ENCODE results near the gene ELL. TPM values are rescaled to one million over a fixed set of nuclear protein-coding genes. Genes with fewer than 3 reads are reported as not detected.

The ELL gene
- total and polyA plus RNA-seq, 8 donors, result 4.1 to 88.7 (median 11.2) TPM

DNA sequence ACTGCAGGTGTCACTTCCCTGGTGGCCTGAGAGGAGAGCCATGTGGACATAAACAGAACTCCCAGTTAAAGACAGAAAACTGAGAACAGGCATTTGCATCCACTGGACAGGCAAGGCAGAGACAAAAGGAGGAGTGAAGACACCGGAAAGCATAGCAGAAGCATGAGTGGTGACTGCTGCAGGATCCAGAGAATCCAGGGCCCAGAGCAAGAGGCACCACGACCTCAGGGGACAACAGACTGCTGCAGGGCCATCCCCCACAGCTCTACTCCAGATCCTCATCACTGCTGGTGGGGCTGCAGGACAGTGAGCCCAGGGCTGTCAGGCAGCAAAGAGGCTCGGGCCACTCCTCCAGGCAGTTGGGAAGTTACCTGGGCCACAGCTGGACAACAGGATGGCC lies 69.5 kb downstream of the ELL start:
- WGBS, 5 donors, result 76 to 93% (median 84%) methylated on average over 2 to 3 of the region's 3 CpGs
- intact Hi-C loops (cut with DNase I; ENCODE audit: low total_unique reads), result loop anchor here (10.0 kb wide), 1 partner anchor 392 kb away; no protein-coding TSS in a partner anchor
- no peak for DNase-seq

DNA sequence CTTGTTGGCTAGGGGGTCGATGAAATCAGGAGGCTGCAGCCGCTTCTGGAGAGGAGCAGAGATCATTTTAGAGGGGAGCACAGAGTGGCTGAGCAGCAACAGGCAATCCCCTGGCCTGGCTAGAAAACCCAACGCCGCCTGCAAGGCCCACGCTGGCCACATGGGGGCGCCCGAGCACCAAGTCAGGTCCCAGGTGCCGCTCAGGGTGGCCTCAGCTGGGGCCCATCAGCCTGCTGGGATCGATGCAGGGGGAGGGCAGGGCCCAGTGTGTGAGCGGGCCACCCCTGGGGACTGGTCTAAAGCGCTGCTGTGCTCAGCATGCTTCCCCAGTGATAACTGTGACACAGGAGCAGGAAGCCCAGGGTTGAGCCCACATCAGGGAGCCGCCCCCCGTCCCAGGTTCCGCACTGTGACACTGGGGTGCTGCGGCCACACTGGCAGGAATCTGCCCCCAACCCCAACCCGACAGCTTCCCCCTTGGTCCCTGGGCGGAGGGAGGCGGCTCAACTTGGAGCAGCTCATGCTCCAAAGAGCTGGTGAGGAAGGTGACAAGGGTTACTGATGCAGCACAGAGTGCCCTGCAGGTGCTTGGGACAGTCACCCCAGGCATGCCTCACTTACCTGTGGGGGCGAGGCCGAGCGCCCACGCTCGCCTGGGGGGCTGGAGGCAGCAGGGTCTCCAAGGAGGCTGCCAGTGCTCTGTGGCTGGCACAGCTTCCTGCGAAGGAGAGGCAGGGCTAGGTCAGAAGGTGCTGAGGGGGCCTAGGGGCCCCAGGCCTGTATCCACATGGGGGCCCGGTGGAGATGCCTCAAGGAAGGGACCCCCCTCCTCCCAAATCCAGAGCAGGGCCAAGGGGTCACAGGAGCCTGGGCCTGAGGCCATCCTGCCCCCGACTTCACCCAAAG lies 70.7 kb downstream of the ELL start:
- peaks cover 0 to 20% (median 11%) of the 10 kb centered on the region in 4 donors for H3K4me1 ChIP-seq
- peaks cover 42 to 93% (median 85%) of the 10 kb centered on the region in 4 donors for H3K36me3 ChIP-seq
- H3K9me3 ChIP-seq, result no peaks in the 10 kb centered on the region
- TF ChIP-seq, protein P1, sequence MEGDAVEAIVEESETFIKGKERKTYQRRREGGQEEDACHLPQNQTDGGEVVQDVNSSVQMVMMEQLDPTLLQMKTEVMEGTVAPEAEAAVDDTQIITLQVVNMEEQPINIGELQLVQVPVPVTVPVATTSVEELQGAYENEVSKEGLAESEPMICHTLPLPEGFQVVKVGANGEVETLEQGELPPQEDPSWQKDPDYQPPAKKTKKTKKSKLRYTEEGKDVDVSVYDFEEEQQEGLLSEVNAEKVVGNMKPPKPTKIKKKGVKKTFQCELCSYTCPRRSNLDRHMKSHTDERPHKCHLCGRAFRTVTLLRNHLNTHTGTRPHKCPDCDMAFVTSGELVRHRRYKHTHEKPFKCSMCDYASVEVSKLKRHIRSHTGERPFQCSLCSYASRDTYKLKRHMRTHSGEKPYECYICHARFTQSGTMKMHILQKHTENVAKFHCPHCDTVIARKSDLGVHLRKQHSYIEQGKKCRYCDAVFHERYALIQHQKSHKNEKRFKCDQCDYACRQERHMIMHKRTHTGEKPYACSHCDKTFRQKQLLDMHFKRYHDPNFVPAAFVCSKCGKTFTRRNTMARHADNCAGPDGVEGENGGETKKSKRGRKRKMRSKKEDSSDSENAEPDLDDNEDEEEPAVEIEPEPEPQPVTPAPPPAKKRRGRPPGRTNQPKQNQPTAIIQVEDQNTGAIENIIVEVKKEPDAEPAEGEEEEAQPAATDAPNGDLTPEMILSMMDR (IDR thresholded peaks at IDR 0.05), result peak in 6 of 7 experiments; percentile 91 to 99 (median 96)
- TF ChIP-seq POLR2A (IDR thresholded peaks at IDR 0.05), result no peak
- TF ChIP-seq EP300 (IDR thresholded peaks at IDR 0.05), result no peak
- peak; percentile 20 to 53 (median 41) for TF ChIP-seq POLR2AphosphoS5 (IDR thresholded peaks at IDR 0.05)
- peak; percentile 91 to 94 for DNase-seq
- 40 to 62% (median 47%) methylated on average over 14 to 26 of the region's 26 CpGs for WGBS, 5 donors
- peak overlapping the region in 1 of 5 donors; percentile 13 for H3K27ac ChIP-seq
- no peak overlapping the region for H3K4me3 ChIP-seq
- intact Hi-C loops (cut with DNase I; ENCODE audit: low total_unique reads), result loop anchor here (10.0 kb wide), 1 partner anchor 394 kb away; no protein-coding TSS in a partner anchor
- H3K27me3 ChIP-seq, result no peaks in the 10 kb centered on the region

More for the DNA sequence above, 69.5 kb downstream of the ELL start:
- TF ChIP-seq EP300 (IDR thresholded peaks at IDR 0.05), result no peak
- TF ChIP-seq, protein P1 (IDR thresholded peaks at IDR 0.05), result no peak
- TF ChIP-seq POLR2AphosphoS5 (IDR thresholded peaks at IDR 0.05), result no peak
- no peak for TF ChIP-seq POLR2A (IDR thresholded peaks at IDR 0.05)
- H3K9me3 ChIP-seq, result no peaks in the 10 kb centered on the region
- H3K4me1 ChIP-seq, result peaks cover 0 to 29% (median 16%) of the 10 kb centered on the region in 4 donors
- H3K4me3 ChIP-seq, result no peak overlapping the region
- no peaks in the 10 kb centered on the region for H3K27me3 ChIP-seq
- no peak overlapping the region for H3K27ac ChIP-seq
- H3K36me3 ChIP-seq, result peaks cover 36 to 93% (median 85%) of the 10 kb centered on the region in 4 donors

DNA sequence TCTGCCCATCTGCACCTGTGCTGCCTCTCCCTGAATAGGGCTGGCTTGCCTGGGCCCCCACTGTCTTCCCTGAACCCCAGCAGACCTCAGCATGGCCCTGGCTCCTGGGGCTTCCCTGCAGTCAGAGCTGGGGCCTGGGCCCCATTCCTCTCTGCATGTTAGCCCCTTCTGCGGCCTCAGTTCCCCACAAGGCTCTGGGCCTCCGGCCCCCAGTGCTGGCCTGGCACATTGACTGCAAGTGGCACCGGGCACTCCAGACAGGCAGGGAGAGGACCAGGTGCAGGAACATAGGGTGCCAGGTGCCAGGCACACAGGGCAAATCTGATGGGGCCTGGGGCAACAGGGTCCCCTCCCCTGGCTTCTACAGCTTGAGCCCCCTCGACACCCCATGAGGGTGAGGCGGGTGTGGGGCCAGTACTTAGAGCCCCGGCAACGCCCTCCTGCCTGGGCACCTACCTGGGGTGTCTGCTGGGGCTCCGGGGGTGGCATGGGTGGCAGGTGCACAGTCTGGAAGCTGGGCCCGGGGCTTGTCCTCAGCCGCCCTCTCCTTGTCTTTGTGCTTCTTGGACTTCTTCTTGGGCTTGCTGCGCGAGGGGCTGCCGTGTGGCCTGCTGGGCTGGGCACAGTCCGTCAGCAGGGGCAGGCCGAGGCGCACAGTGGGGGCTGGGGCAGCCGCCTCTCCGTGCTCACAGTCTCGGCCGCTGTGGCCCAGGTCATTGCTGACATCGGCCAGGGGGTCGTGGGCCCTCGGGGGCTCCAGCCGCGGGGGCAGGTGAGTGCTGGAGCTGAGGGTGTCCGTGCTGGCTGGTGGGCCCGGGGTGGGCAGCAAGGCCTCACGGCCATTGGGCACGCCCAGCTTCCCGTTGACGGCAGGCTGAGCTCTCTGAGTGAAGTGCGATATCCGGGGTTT lies 71.6 kb downstream of the ELL start:
- H3K27me3 ChIP-seq, result no peaks in the 10 kb centered on the region
- peaks cover 0 to 20% (median 11%) of the 10 kb centered on the region in 4 donors for H3K4me1 ChIP-seq
- H3K9me3 ChIP-seq, result no peaks in the 10 kb centered on the region
- H3K27ac ChIP-seq, result no peak overlapping the region
- DNase-seq, result no peak
- TF ChIP-seq POLR2AphosphoS5 (IDR thresholded peaks at IDR 0.05) (no peak), EP300 (IDR thresholded peaks at IDR 0.05) (no peak), POLR2A (IDR thresholded peaks at IDR 0.05) (no peak)
- TF ChIP-seq, protein P1 (IDR thresholded peaks at IDR 0.05), result no peak
- peaks cover 47 to 94% (median 85%) of the 10 kb centered on the region in 4 donors for H3K36me3 ChIP-seq
- intact Hi-C loops (cut with DNase I; ENCODE audit: low total_unique reads), result loop anchor here (10.0 kb wide), 1 partner anchor 395 kb away; no protein-coding TSS in a partner anchor
- 70 to 81% (median 78%) methylated on average over 22 to 33 of the region's 33 CpGs for WGBS, 5 donors
- no peak overlapping the region for H3K4me3 ChIP-seq

DNA sequence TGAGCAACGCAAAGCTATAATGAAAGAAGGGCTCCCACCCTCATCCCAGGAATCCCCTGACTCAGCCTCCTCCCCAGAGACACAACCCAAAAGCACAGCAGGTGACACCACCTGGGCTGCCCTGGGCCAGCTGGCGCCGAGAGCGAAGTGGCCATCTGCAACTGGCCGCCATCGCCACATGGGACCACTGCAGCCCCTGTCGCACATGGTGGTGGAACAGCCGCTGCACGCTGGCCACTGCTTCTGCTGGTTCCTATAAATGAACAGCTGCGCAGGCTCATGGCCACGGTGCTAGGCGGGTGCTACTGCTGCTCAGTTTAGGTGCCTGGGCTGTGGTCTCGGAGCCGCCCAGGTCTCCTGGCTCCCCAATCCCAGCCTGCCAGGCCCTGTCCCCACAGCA lies 72.3 kb downstream of the ELL start:
- H3K4me3 ChIP-seq, result no peak overlapping the region
- no peak for TF ChIP-seq POLR2AphosphoS5 (IDR thresholded peaks at IDR 0.05)
- no peak for TF ChIP-seq POLR2A (IDR thresholded peaks at IDR 0.05)
- TF ChIP-seq EP300 (IDR thresholded peaks at IDR 0.05), result no peak
- TF ChIP-seq, protein P1 (IDR thresholded peaks at IDR 0.05), result no peak
- H3K27me3 ChIP-seq, result no peaks in the 10 kb centered on the region
- intact Hi-C loops (cut with DNase I; ENCODE audit: low total_unique reads), result no loop called here
- no peak overlapping the region for H3K27ac ChIP-seq
- peaks cover 0 to 20% (median 11%) of the 10 kb centered on the region in 4 donors for H3K4me1 ChIP-seq
- no peaks in the 10 kb centered on the region for H3K9me3 ChIP-seq
- no peak for DNase-seq
- H3K36me3 ChIP-seq, result peaks cover 54 to 97% (median 90%) of the 10 kb centered on the region in 4 donors
- WGBS, 5 donors, result 95 to 100% (median 96%) methylated on average over 2 to 14 of the region's 14 CpGs
